Gastroesophageal sphincter (tissue), 4 donors: ENCODE data around the gene CFAP99. TPM values are rescaled to one million over a fixed set of nuclear protein-coding genes. Genes with fewer than 3 reads are reported as not detected.

Experiments used
- ATAC-seq: fragments of 150-250 bp; one replicate; pipeline ENCODE4 v1.9.1; 2016; ENCODE audit warnings: mild to moderate bottlenecking, moderate library complexity
- H3K27ac ChIP-seq, 4 donors: fragments of 200-600 bp; sonication (generic) in 3 of 4; 1 replicate in 3 of 4; 2 replicates in 1 of 4; pipeline ENCODE4 v1.5.1; 2016 to 2019
- H3K27me3 ChIP-seq: fragments of 200-600 bp; sonication (generic); one replicate; pipeline ENCODE4 v1.5.1; 2019
- H3K36me3 ChIP-seq, 2 donors: fragments of 200-600 bp; sonication (generic); one replicate each; pipeline ENCODE4 v1.5.1; 2019; ENCODE audit warnings: control low read depth in 1 of 2
- H3K4me1 ChIP-seq, 3 donors: fragments of 200-600 bp; sonication (generic); 1 replicate in 2 of 3; 2 replicates in 1 of 3; pipeline ENCODE4 v1.5.1; 2016 to 2019; ENCODE audit warnings: control low read depth in 2 of 3
- H3K4me3 ChIP-seq, 2 donors: fragments of 200-600 bp; sonication (generic); one replicate each; pipeline ENCODE4 v1.5.1; 2019; ENCODE audit warnings: mild to moderate bottlenecking in 1 of 2, moderate library complexity in 1 of 2
- H3K9me3 ChIP-seq, 3 donors: fragments of 200-600 bp; sonication (generic); one replicate each; pipeline ENCODE4 v1.5.1; 2017 to 2019; ENCODE audit warnings: control low read depth in 2 of 3
- CTCF ChIP-seq, 4 experiments: fragments of 200-600 bp in 2 of 4; fragments of 450-650 bp in 2 of 4; sonication (generic) in 1 of 4; IDR thresholded peaks; one replicate each; pipeline ENCODE4 v1.5.1; 2017 to 2019; ENCODE audit warnings: antibody characterized with exemption in 4 of 4, mild to moderate bottlenecking in 2 of 4, moderate library complexity in 2 of 4
- EP300 ChIP-seq: sonication (generic); formaldehyde crosslinking; IDR thresholded peaks from one replicate; pipeline ENCODE4 v1.6.1; 2017; ENCODE audit warnings: antibody characterized with exemption, mild to moderate bottlenecking
- POLR2A ChIP-seq, 2 donors: fragments of 450-650 bp; IDR thresholded peaks; one replicate each; pipeline ENCODE4 v1.6.1; 2017; ENCODE audit warnings: antibody characterized with exemption in 2 of 2, mild to moderate bottlenecking in 2 of 2, moderate library complexity in 1 of 2
- POLR2AphosphoS5 ChIP-seq: sonication (generic); formaldehyde crosslinking; IDR thresholded peaks from one replicate; pipeline ENCODE4 v1.6.1; 2017; ENCODE audit warnings: antibody characterized with exemption
- WGBS, 2 donors: methylation state at CpG; one replicate each; pipeline ENCODE4 v1.1.5; 2018; ENCODE audit warnings: low coverage in 1 of 2; 5-methylcytosine and 5-hydroxymethylcytosine counted together
- total RNA-seq, 4 donors: library from RNA; depleted of rRNA; stranded (reverse); fragments of >200 nt; gene quantifications; one replicate each; pipeline ENCODE4 v1.1.0, GENCODE V29; 2016

CFAP99 gene
- total RNA-seq, 4 donors from 2014 or later: not detected

GRCh38 chr4:2383760-2384159 lies 35.0 kb upstream of the CFAP99 start:
- H3K4me1 ChIP-seq: no peaks in the 10 kb centered on the region
- ATAC-seq: no peak
- no peaks in the 10 kb centered on the region for H3K9me3 ChIP-seq
- 80% methylated on average over 2 of the region's 5 CpGs; no CpG with 5 or more reads in 1 of the 2 donors for WGBS, 2 donors
- H3K36me3 ChIP-seq: no peaks in the 10 kb centered on the region
- no peak overlapping the region for H3K4me3 ChIP-seq
- H3K27me3 ChIP-seq: no peaks in the 10 kb centered on the region
- TF ChIP-seq CTCF (IDR thresholded peaks at IDR 0.05): no peak
- no peak overlapping the region for H3K27ac ChIP-seq

GRCh38 chr4:2384245-2384644 lies 34.5 kb upstream of the CFAP99 start:
- 66 to 88% methylated on average over 4 to 5 of the region's 6 CpGs for WGBS, 2 donors
- H3K4me1 ChIP-seq: no peaks in the 10 kb centered on the region
- H3K4me3 ChIP-seq: no peak overlapping the region
- no peak for ATAC-seq
- H3K27ac ChIP-seq: no peak overlapping the region
- H3K36me3 ChIP-seq: no peaks in the 10 kb centered on the region
- no peaks in the 10 kb centered on the region for H3K27me3 ChIP-seq
- no peak for TF ChIP-seq CTCF (IDR thresholded peaks at IDR 0.05)
- TF ChIP-seq POLR2AphosphoS5: no peak
- TF ChIP-seq POLR2A (IDR thresholded peaks at IDR 0.05): no peak
- no peak for TF ChIP-seq EP300
- H3K9me3 ChIP-seq: no peaks in the 10 kb centered on the region

GRCh38 chr4:2385516-2385915 lies 33.2 kb upstream of the CFAP99 start:
- Histone ChIP-seq H3K27me3 (no peaks in the 10 kb centered on the region), H3K27ac (no peak overlapping the region), H3K4me1 (no peaks in the 10 kb centered on the region), H3K9me3 (no peaks in the 10 kb centered on the region), H3K36me3 (no peaks in the 10 kb centered on the region), H3K4me3 (no peak overlapping the region)
- no peak for TF ChIP-seq CTCF (IDR thresholded peaks at IDR 0.05)
- TF ChIP-seq POLR2A (IDR thresholded peaks at IDR 0.05): no peak
- TF ChIP-seq POLR2AphosphoS5: no peak
- TF ChIP-seq EP300: no peak
- ATAC-seq: no peak
- 78 to 100% methylated on average over 3 to 7 of the region's 8 CpGs for WGBS, 2 donors

- ATAC-seq: no peak
- WGBS, 2 donors: no CpG with 5 or more reads among the region's 19 CpGs
Observed at GRCh38 chr4:2386717-2387116, 32.0 kb upstream of the CFAP99 start.

GRCh38 chr4:2387218-2387617 lies 31.5 kb upstream of the CFAP99 start:
- H3K27me3 ChIP-seq: no peaks in the 10 kb centered on the region
- no peak for ATAC-seq
- H3K9me3 ChIP-seq: no peaks in the 10 kb centered on the region
- no peak overlapping the region for H3K4me3 ChIP-seq
- WGBS, 2 donors: no CpG with 5 or more reads among the region's 17 CpGs
- H3K36me3 ChIP-seq: no peaks in the 10 kb centered on the region
- no peak overlapping the region for H3K27ac ChIP-seq
- H3K4me1 ChIP-seq: no peaks in the 10 kb centered on the region
- TF ChIP-seq EP300: no peak
- TF ChIP-seq POLR2A (IDR thresholded peaks at IDR 0.05): no peak
- TF ChIP-seq CTCF (IDR thresholded peaks at IDR 0.05): no peak
- no peak for TF ChIP-seq POLR2AphosphoS5

More at GRCh38 chr4:2386717-2387116, 32.0 kb upstream of the CFAP99 start:
- H3K27me3 ChIP-seq: no peaks in the 10 kb centered on the region
- no peak for TF ChIP-seq POLR2A (IDR thresholded peaks at IDR 0.05)
- TF ChIP-seq EP300: no peak
- TF ChIP-seq POLR2AphosphoS5: no peak
- TF ChIP-seq CTCF (IDR thresholded peaks at IDR 0.05): no peak
- H3K4me1 ChIP-seq: no peaks in the 10 kb centered on the region
- H3K9me3 ChIP-seq: no peaks in the 10 kb centered on the region
- no peaks in the 10 kb centered on the region for H3K36me3 ChIP-seq
- H3K27ac ChIP-seq: no peak overlapping the region
- no peak overlapping the region for H3K4me3 ChIP-seq
